K562 (cell line): Measurements from ENCODE around the gene MED20. TPM values are rescaled to one million over a fixed set of nuclear protein-coding genes. Genes with fewer than 3 reads are reported as not detected.
A peak's percentile ranks its signal among the peaks of the same experiment; 100 is the strongest.

Experiments used
- BHLHE40 ChIP-seq: IDR thresholded peaks from 2 replicates; pipeline ENCODE4 v1.6.1; 2011; ENCODE audit warnings: low read length, improper control_type of control experiment
- C11orf30 ChIP-seq: fragments of 450-650 bp; IDR thresholded peaks from 2 replicates; pipeline ENCODE4 v1.6.1; 2016; ENCODE audit warnings: low read depth, mild to moderate bottlenecking
- CHD2 ChIP-seq: IDR thresholded peaks from 2 replicates; pipeline ENCODE4 v1.6.1; 2011; ENCODE audit warnings: low read depth, low read length
- DDX20 ChIP-seq: fragments of 450-650 bp; IDR thresholded peaks from 2 replicates; pipeline ENCODE4 v1.6.1; 2016; ENCODE audit warnings: missing genetic modification characterization, low read depth, mild to moderate bottlenecking, missing compliant biosample characterization, moderate library complexity
- GATAD2B ChIP-seq: fragments of 450-650 bp; IDR thresholded peaks from 2 replicates; pipeline ENCODE4 v1.6.1; 2017; ENCODE audit warnings: mild to moderate bottlenecking, borderline replicate concordance
- HLTF ChIP-seq: fragments of 450-650 bp; IDR thresholded peaks from 2 replicates; pipeline ENCODE4 v1.6.1; 2016
- HNRNPK ChIP-seq: fragments of 200-400 bp; formaldehyde crosslinking; IDR thresholded peaks from one replicate; pipeline ENCODE4 v1.6.1; 2018; ENCODE audit warnings: mild to moderate bottlenecking, low read depth, low read length; ENCODE audit not compliant: poor library complexity, severe bottlenecking
- KLF1 ChIP-seq: fragments of 450-650 bp; IDR thresholded peaks from 2 replicates; pipeline ENCODE4 v1.6.1; 2016; ENCODE audit warnings: missing genetic modification characterization, missing compliant biosample characterization
- NFIX ChIP-seq: fragments of 250-450 bp; sonication (Bioruptor Pico); IDR thresholded peaks from 2 replicates; pipeline ENCODE4 v1.4.0; 2020; ENCODE audit warnings: low read depth, mild to moderate bottlenecking, moderate library complexity
- NR3C1 ChIP-seq: sonication (generic); formaldehyde crosslinking; IDR thresholded peaks from 2 replicates; pipeline ENCODE4 v1.8.1; 2022; ENCODE audit warnings: missing genetic modification reagents
- SMARCA5 ChIP-seq: fragments of 450-650 bp; IDR thresholded peaks from 2 replicates; pipeline ENCODE4 v1.6.1; 2016
- SRSF7 ChIP-seq: fragments of 200-400 bp; formaldehyde crosslinking; optimal IDR thresholded peaks from 2 replicates; pipeline ENCODE3; 2017; ENCODE audit warnings: mild to moderate bottlenecking, low read depth, low read length
- TAF15 ChIP-seq: fragments of 200-400 bp; formaldehyde crosslinking; IDR thresholded peaks from 2 replicates; pipeline ENCODE4 v1.6.1; 2017; ENCODE audit warnings: mild to moderate bottlenecking, low read depth, low read length, moderate library complexity
- ZBTB1 ChIP-seq: sonication (generic); formaldehyde crosslinking; IDR thresholded peaks from 2 replicates; pipeline ENCODE4 v1.8.1; 2023; ENCODE audit warnings: missing genetic modification reagents, low read depth, mild to moderate bottlenecking, borderline replicate concordance
- ZFP1 ChIP-seq: fragments of 450-650 bp; formaldehyde crosslinking; IDR thresholded peaks from 2 replicates; pipeline ENCODE4 v1.4.0; 2020; ENCODE audit warnings: mild to moderate bottlenecking, mixed read lengths
- ZNF146 ChIP-seq: IDR thresholded peaks from one replicate; pipeline ENCODE4 v1.6.1; 2018; ENCODE audit warnings: missing compliant biosample characterization; ENCODE audit not compliant: unreplicated experiment
- polyA plus RNA-seq, 8 experiments: library from polyadenylated mRNA; depleted of rRNA in 4 of 8; stranded (reverse) in 5 of 8; unstranded in 3 of 8; fragments of >200 nt; fragmentation: Nextera tagmentation in 2 of 8; fragmentation: Illumina TruSeq in 1 of 8; extraction: Ambion mirVana in 2 of 8; extraction: Trizol in 1 of 8; gene quantifications; 2 replicates each; pipeline versions ENCODE4 v1.2.1 to v1.2.3, GENCODE V29; 2011 to 2014; ENCODE audit warnings: inconsistent platforms in 1 of 8, missing spikeins in 1 of 8
- total RNA-seq, 7 experiments: library from RNA; depleted of rRNA in 6 of 7; stranded (reverse); fragments of >200 nt in 6 of 7; fragmentation: Illumina TruSeq in 2 of 7; extraction: Trizol in 2 of 7; gene quantifications; 2 replicates each; pipeline versions ENCODE4 v1.2.1 to v1.2.3, GENCODE V29; 2011 to 2021; ENCODE audit warnings: low replicate concordance in 1 of 7
- TF ChIP-seq, protein P1 (sequence below): fragments of 250-450 bp; sonication (Bioruptor Pico); IDR thresholded peaks from 2 replicates; pipeline ENCODE4 v1.8.0; 2022; ENCODE audit warnings: moderate library complexity, mild to moderate bottlenecking, inconsistent platforms
- TF ChIP-seq, protein P2 (sequence below): fragments of 450-650 bp; IDR thresholded peaks from 2 replicates; pipeline ENCODE4 v1.6.1; 2016; ENCODE audit warnings: low read depth

The MED20 gene
- total and polyA plus RNA-seq, 9 of the 15 experiments (the other 6 are each of a cell fraction or from before 2014, with no cell fraction given) = 27.3 to 80.9 (median 46.0) TPM

DNA sequence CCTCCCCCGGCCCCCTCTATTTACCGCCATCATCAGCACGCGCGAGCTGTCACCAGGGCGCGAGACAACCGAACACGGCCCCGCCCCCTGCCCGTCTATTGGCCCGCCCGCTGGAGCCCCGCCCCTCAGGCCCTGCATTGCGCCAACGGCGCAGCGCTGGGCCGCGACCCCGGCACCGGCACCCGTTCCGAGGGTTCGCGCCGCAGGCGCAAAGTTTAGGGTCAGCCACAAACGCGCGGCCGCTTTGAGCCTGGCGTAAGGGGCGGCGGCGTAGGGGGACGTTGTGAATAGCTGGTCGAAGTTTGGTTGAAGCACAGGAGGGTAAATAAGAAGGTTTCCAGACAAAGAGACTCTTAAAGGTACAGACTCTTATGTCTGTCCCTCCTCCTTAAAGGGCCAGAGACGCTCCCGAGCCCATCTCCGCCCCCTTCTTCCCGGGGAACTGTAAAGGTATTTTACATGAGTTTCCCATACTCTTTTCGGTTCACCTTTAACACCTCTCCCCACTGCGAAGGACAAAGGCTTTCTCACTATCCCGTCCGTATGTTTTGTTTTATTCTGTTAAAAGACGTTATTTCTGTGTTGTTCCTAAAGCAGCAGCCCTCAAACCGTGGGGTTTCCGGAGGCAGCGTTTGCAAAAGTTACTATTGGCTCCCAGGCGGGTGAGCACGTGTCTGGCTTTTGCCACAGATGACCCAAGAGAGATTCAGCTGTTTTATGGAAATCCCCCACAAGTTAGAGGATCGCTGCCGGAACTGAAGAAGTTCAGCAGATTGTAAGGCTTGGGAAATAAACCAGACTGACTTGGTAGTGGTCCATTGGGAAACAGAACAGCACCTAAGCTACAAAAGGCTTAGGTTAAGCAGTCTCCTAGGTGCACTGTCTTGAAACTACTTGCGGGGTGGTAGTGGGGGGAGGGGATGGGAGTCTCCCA is 25.4 kb downstream of the MED20 start, which contains the start of gene USP49 (continued):
- TF ChIP-seq, protein P1, sequence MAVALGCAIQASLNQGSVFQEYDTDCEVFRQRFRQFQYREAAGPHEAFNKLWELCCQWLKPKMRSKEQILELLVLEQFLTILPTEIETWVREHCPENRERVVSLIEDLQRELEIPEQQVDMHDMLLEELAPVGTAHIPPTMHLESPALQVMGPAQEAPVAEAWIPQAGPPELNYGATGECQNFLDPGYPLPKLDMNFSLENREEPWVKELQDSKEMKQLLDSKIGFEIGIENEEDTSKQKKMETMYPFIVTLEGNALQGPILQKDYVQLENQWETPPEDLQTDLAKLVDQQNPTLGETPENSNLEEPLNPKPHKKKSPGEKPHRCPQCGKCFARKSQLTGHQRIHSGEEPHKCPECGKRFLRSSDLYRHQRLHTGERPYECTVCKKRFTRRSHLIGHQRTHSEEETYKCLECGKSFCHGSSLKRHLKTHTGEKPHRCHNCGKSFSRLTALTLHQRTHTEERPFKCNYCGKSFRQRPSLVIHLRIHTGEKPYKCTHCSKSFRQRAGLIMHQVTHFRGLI (CRISPR knock-in tag) = no peak
- TF ChIP-seq C11orf30 = no peak
- no peak for TF ChIP-seq NFIX (CRISPR knock-in tag)
- no peak for TF ChIP-seq GATAD2B
- TF ChIP-seq SMARCA5 = no peak
- TF ChIP-seq, protein P2, sequence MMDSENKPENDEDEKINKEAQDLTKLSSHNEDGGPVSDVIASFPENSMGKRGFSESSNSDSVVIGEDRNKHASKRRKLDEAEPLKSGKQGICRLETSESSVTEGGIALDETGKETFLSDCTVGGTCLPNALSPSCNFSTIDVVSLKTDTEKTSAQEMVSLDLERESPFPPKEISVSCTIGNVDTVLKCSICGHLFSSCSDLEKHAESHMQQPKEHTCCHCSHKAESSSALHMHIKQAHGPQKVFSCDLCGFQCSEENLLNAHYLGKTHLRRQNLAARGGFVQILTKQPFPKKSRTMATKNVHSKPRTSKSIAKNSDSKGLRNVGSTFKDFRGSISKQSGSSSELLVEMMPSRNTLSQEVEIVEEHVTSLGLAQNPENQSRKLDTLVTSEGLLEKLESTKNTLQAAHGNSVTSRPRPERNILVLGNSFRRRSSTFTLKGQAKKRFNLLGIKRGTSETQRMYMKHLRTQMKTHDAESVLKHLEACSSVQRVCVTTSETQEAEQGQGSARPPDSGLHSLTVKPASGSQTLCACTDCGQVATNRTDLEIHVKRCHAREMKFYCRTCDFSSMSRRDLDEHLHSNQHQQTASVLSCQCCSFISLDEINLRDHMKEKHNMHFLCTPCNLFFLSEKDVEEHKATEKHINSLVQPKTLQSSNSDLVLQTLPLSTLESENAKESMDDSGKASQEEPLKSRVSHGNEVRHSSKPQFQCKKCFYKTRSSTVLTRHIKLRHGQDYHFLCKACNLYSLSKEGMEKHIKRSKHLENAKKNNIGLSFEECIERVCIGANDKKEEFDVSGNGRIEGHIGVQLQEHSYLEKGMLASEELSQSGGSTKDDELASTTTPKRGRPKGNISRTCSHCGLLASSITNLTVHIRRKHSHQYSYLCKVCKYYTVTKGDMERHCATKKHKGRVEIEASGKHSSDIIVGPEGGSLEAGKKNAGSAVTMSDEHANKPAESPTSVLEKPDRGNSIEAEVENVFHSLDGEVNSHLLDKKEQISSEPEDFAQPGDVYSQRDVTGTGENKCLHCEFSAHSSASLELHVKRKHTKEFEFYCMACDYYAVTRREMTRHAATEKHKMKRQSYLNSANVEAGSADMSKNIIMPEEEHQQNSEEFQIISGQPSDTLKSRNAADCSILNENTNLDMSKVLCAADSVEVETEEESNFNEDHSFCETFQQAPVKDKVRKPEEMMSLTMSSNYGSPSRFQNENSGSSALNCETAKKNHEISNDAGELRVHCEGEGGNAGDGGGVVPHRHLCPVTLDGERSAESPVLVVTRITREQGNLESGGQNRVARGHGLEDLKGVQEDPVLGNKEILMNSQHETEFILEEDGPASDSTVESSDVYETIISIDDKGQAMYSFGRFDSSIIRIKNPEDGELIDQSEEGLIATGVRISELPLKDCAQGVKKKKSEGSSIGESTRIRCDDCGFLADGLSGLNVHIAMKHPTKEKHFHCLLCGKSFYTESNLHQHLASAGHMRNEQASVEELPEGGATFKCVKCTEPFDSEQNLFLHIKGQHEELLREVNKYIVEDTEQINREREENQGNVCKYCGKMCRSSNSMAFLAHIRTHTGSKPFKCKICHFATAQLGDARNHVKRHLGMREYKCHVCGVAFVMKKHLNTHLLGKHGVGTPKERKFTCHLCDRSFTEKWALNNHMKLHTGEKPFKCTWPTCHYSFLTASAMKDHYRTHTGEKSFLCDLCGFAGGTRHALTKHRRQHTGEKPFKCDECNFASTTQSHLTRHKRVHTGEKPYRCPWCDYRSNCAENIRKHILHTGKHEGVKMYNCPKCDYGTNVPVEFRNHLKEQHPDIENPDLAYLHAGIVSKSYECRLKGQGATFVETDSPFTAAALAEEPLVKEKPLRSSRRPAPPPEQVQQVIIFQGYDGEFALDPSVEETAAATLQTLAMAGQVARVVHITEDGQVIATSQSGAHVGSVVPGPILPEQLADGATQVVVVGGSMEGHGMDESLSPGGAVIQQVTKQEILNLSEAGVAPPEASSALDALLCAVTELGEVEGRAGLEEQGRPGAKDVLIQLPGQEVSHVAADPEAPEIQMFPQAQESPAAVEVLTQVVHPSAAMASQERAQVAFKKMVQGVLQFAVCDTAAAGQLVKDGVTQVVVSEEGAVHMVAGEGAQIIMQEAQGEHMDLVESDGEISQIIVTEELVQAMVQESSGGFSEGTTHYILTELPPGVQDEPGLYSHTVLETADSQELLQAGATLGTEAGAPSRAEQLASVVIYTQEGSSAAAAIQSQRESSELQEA = no peak
- peak; percentile 94; the same call in 1 of the 2 replicates for TF ChIP-seq TAF15
- TF ChIP-seq ZFP1 (CRISPR knock-in tag) = no peak
- no peak for TF ChIP-seq KLF1 (tag)
- no peak for TF ChIP-seq SRSF7
- no peak for TF ChIP-seq NR3C1 (CRISPR knock-in tag)
- TF ChIP-seq ZBTB1 = no peak
- TF ChIP-seq HLTF = no peak
- TF ChIP-seq ZNF146 (CRISPR knock-in tag) = no peak
- no peak for TF ChIP-seq DDX20 (tag)
- TF ChIP-seq BHLHE40 = peak; percentile 88
- peak; percentile 93 for TF ChIP-seq HNRNPK
- TF ChIP-seq CHD2 = peak; percentile 52; the same call in 1 of the 2 replicates
